H9 (cell line): Measurements from ENCODE around the gene SPEG. TPM values are rescaled to one million over a fixed set of nuclear protein-coding genes. Genes with fewer than 3 reads are reported as not detected.

Experiments
- DNase-seq: peaks from one replicate; pipeline ENCODE4 v3.0.0-alpha.2; 2017
- H2AFZ ChIP-seq: one replicate; pipeline ENCODE4 v1.6.1; 2013; ENCODE audit warnings: mild to moderate bottlenecking, low read length, control low read depth, moderate library complexity
- H2AK5ac ChIP-seq: 2 replicates; pipeline ENCODE4 v1.6.1; 2013; ENCODE audit warnings: low read length, control low read depth, mixed read lengths; ENCODE audit not compliant: insufficient read length
- H2BK120ac ChIP-seq: one replicate; pipeline ENCODE4 v1.6.1; 2013; ENCODE audit warnings: low read depth, mild to moderate bottlenecking, low read length, control low read depth, inconsistent platforms; ENCODE audit not compliant: poor library complexity, severe bottlenecking
- H2BK12ac ChIP-seq: 2 replicates; pipeline ENCODE4 v1.6.1; 2013; ENCODE audit warnings: low read length, control low read depth, mixed read lengths, low read depth; ENCODE audit not compliant: insufficient read length
- H2BK15ac ChIP-seq: 2 replicates; pipeline ENCODE4 v1.6.1; 2013; ENCODE audit warnings: low read depth, low read length, control low read depth
- H2BK20ac ChIP-seq: one replicate; pipeline ENCODE4 v1.6.1; 2013; ENCODE audit warnings: low read depth, mild to moderate bottlenecking, low read length, control low read depth, inconsistent platforms; ENCODE audit not compliant: poor library complexity, severe bottlenecking
- H2BK5ac ChIP-seq: 2 replicates; pipeline ENCODE4 v1.6.1; 2013; ENCODE audit warnings: low read length, control low read depth, mixed read lengths; ENCODE audit not compliant: insufficient read length
- H3K14ac ChIP-seq: 2 replicates; pipeline ENCODE4 v1.6.1; 2013; ENCODE audit warnings: low read length, control low read depth; ENCODE audit not compliant: insufficient read depth
- H3K18ac ChIP-seq: 2 replicates; pipeline ENCODE4 v1.6.1; 2013; ENCODE audit warnings: low read depth, mild to moderate bottlenecking, mixed read lengths, low read length, control low read depth; ENCODE audit not compliant: insufficient read length
- H3K23ac ChIP-seq: 2 replicates; pipeline ENCODE4 v1.6.1; 2013; ENCODE audit warnings: low read length, control low read depth, mixed read lengths, low read depth; ENCODE audit not compliant: insufficient read length
- H3K23me2 ChIP-seq: 2 replicates; pipeline ENCODE4 v1.6.1; 2013; ENCODE audit warnings: low read depth, mild to moderate bottlenecking, mixed read lengths, low read length, control low read depth; ENCODE audit not compliant: insufficient read length, poor library complexity, severe bottlenecking
- H3K27ac ChIP-seq: 2 replicates; pipeline ENCODE4 v1.5.1; 2013; ENCODE audit warnings: low read length, control low read depth, mixed read lengths, low read depth; ENCODE audit not compliant: insufficient read length
- H3K27me3 ChIP-seq: 2 replicates; pipeline ENCODE4 v1.6.1; 2013; ENCODE audit warnings: low read length, control low read depth, inconsistent platforms; ENCODE audit not compliant: insufficient read depth
- H3K4ac ChIP-seq: 2 replicates; pipeline ENCODE4 v1.6.1; 2013; ENCODE audit warnings: low read depth, mild to moderate bottlenecking, control low read depth, inconsistent platforms, low read length, moderate library complexity
- H3K4me1 ChIP-seq: 2 replicates; pipeline ENCODE4 v1.6.1; 2013; ENCODE audit warnings: low read length, control low read depth, inconsistent platforms; ENCODE audit not compliant: insufficient read depth
- H3K4me2 ChIP-seq: 2 replicates; pipeline ENCODE4 v1.6.1; 2013; ENCODE audit warnings: low read length, control low read depth, mixed read lengths; ENCODE audit not compliant: insufficient read length, insufficient read depth
- H3K56ac ChIP-seq: 2 replicates; pipeline ENCODE4 v1.6.1; 2013; ENCODE audit warnings: low read depth, mild to moderate bottlenecking, mixed read lengths, low read length, control low read depth; ENCODE audit not compliant: insufficient read length
- H3K79me1 ChIP-seq: 2 replicates; pipeline ENCODE4 v1.6.1; 2013; ENCODE audit warnings: low read depth, mild to moderate bottlenecking, moderate library complexity, low read length, control low read depth, inconsistent platforms; ENCODE audit not compliant: insufficient read depth, poor library complexity, severe bottlenecking
- H3K79me2 ChIP-seq: 2 replicates; pipeline ENCODE4 v1.6.1; 2013; ENCODE audit warnings: low read length, control low read depth, inconsistent platforms; ENCODE audit not compliant: insufficient read depth
- H3K9ac ChIP-seq: 2 replicates; pipeline ENCODE4 v1.6.1; 2013; ENCODE audit warnings: low read length, control low read depth, mixed read lengths; ENCODE audit not compliant: insufficient read length; ENCODE audit errors: extremely low read depth
- H3K9me3 ChIP-seq: one replicate; pipeline ENCODE4 v1.6.1; 2013; ENCODE audit warnings: low read depth, low read length, inconsistent platforms; ENCODE audit not compliant: control insufficient read depth
- H3T11ph ChIP-seq: one replicate; pipeline ENCODE4 v1.6.1; 2013; ENCODE audit warnings: mild to moderate bottlenecking, low read length, control low read depth, inconsistent platforms
- H4K20me1 ChIP-seq: one replicate; pipeline ENCODE4 v1.6.1; 2013; ENCODE audit not compliant: control insufficient read depth, insufficient read length, insufficient read depth
- H4K5ac ChIP-seq: 2 replicates; pipeline ENCODE4 v1.6.1; 2013; ENCODE audit warnings: low read depth, mild to moderate bottlenecking, mixed read lengths, low read length, control low read depth; ENCODE audit not compliant: insufficient read length
- H4K8ac ChIP-seq: replicated peaks from 2 replicates; pipeline ENCODE4 v1.6.1; 2013; ENCODE audit warnings: low read length, control low read depth, mixed read lengths, low read depth; ENCODE audit not compliant: insufficient read length
- H4K91ac ChIP-seq: 2 replicates; pipeline ENCODE4 v1.6.1; 2013; ENCODE audit warnings: low read depth, mild to moderate bottlenecking, moderate library complexity, mixed read lengths, low read length, control low read depth; ENCODE audit not compliant: insufficient read length
- H3K27ac Mint-ChIP-seq, 3 experiments: 2 replicates in 2 of 3; 3 replicates in 1 of 3; pipeline ENCODE4 v1.8.0; 2020 to 2021; ENCODE audit warnings: mixed read lengths in 3 of 3, mild to moderate bottlenecking in 1 of 3, moderate library complexity in 1 of 3
- H3K27me3 Mint-ChIP-seq: 2 replicates; pipeline ENCODE4 v1.8.0; 2021; ENCODE audit warnings: low read depth, mild to moderate bottlenecking, moderate library complexity, mixed read lengths
- H3K36me3 Mint-ChIP-seq, 3 experiments: 2 replicates in 2 of 3; 3 replicates in 1 of 3; pipeline ENCODE4 v1.8.0; 2020 to 2021; ENCODE audit warnings: low read depth in 3 of 3, mixed read lengths in 3 of 3; ENCODE audit not compliant: insufficient read depth in 1 of 3
- H3K4me1 Mint-ChIP-seq, 2 experiments: 2 replicates each; pipeline ENCODE4 v1.8.0; 2020; ENCODE audit warnings: mixed read lengths in 2 of 2
- H3K4me3 Mint-ChIP-seq, 2 experiments: 2 replicates in 1 of 2; 3 replicates in 1 of 2; pipeline ENCODE4 v1.8.0; 2020 to 2021; ENCODE audit warnings: mild to moderate bottlenecking in 2 of 2, mixed read lengths in 2 of 2, moderate library complexity in 1 of 2
- H3K9me3 Mint-ChIP-seq, 2 experiments: 2 replicates in 1 of 2; 3 replicates in 1 of 2; pipeline ENCODE4 v1.8.0; 2020; ENCODE audit warnings: mild to moderate bottlenecking in 2 of 2, mixed read lengths in 2 of 2, moderate library complexity in 1 of 2
- WGBS: extraction: QIAGEN DNeasy Blood & Tissue Kit; methylation state at CpG from one replicate; pipeline ENCODE4 v1.1.7; 2013; ENCODE audit warnings: missing lambda C conversion rate, low lambda C conversion rate, mixed read lengths; ENCODE audit not compliant: insufficient read length; ENCODE audit errors: extremely low coverage; 5-methylcytosine and 5-hydroxymethylcytosine counted together
- total RNA-seq: library from RNA; stranded (reverse); gene quantifications from 2 replicates; pipeline ENCODE4 v1.2.1, GENCODE V29; 2021
- TF ChIP-seq, protein P1 (sequence below): fragments of 200-600 bp; sonication (generic); conservative IDR thresholded peaks from 3 replicates; pipeline ENCODE4 v1.8.0; 2021; ENCODE audit warnings: antibody characterized with exemption, mild to moderate bottlenecking

SPEG gene
- total RNA-seq, 1 experiment from 2014 or later = 23.7 TPM

DNA sequence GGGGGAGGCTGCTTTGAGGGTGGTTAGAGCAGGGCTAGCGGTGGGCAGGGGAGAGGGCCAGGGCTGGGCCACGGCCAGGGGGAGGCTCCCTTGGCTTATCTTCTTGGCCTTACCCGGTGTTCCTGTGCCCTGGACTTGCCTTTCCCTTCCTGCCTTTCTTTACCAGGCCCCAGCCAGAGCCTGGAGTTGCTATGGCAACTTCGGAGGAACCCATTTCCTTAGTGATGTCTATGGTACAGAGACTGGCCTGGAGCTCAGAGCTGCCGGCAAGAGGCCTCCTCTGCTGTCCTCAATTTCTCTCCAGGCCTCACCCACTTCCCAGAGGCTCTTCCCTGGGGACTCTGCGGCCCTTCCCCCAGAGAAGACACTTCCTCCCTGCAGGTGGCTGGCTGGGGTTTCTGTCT is 11.5 kb downstream of the SPEG start:
- H2BK12ac ChIP-seq = no peak overlapping the region
- no peaks in the 10 kb centered on the region; the same call in 1 of the 2 replicates for H3K4me1 ChIP-seq
- no peak overlapping the region for H2BK20ac ChIP-seq
- H3K23me2 ChIP-seq = peaks cover 8% of the 10 kb centered on the region
- H3K4me2 ChIP-seq = no peak overlapping the region
- H4K91ac ChIP-seq = no peak overlapping the region
- peaks cover under 1% of the 10 kb centered on the region; the same call in 1 of the 2 replicates for H3K27me3 ChIP-seq
- no peak overlapping the region for H2BK15ac ChIP-seq
- no CpG with 5 or more reads among the region's 6 CpGs for WGBS
- TF ChIP-seq, protein P1, sequence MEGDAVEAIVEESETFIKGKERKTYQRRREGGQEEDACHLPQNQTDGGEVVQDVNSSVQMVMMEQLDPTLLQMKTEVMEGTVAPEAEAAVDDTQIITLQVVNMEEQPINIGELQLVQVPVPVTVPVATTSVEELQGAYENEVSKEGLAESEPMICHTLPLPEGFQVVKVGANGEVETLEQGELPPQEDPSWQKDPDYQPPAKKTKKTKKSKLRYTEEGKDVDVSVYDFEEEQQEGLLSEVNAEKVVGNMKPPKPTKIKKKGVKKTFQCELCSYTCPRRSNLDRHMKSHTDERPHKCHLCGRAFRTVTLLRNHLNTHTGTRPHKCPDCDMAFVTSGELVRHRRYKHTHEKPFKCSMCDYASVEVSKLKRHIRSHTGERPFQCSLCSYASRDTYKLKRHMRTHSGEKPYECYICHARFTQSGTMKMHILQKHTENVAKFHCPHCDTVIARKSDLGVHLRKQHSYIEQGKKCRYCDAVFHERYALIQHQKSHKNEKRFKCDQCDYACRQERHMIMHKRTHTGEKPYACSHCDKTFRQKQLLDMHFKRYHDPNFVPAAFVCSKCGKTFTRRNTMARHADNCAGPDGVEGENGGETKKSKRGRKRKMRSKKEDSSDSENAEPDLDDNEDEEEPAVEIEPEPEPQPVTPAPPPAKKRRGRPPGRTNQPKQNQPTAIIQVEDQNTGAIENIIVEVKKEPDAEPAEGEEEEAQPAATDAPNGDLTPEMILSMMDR = no peak
- no peak overlapping the region for H3K27ac ChIP-seq
- H3K14ac ChIP-seq = no peak overlapping the region
- Mint-ChIP-seq H3K9me3 (no peaks in the 10 kb centered on the region), H3K36me3 (peaks cover 5 to 12% (median 8%) of the 10 kb centered on the region in 3 experiments; a peak in 6 of 7 replicates), H3K27ac (no peak overlapping the region), H3K27me3 (peaks cover 59% of the 10 kb centered on the region), H3K4me1 (peaks cover 23 to 41% of the 10 kb centered on the region in 2 experiments), H3K4me3 (no peak overlapping the region)
- H2AFZ ChIP-seq = no peak overlapping the region
- H3T11ph ChIP-seq = no peak overlapping the region
- no peak overlapping the region for H4K5ac ChIP-seq
- no peaks in the 10 kb centered on the region for H3K79me1 ChIP-seq
- H3K79me2 ChIP-seq = no peaks in the 10 kb centered on the region
- no peak overlapping the region for H3K4ac ChIP-seq
- H3K18ac ChIP-seq = no peak overlapping the region
- H4K20me1 ChIP-seq = peaks cover 3% of the 10 kb centered on the region
- no peak overlapping the region for H2BK5ac ChIP-seq
- H3K9ac ChIP-seq = no peak overlapping the region
- no peak overlapping the region for H2BK120ac ChIP-seq
- no peak overlapping the region for H4K8ac ChIP-seq
- no peak overlapping the region for H3K23ac ChIP-seq
- DNase-seq = peak; percentile 69
- no peak overlapping the region for H3K56ac ChIP-seq
- H3K9me3 ChIP-seq = no peaks in the 10 kb centered on the region
- H2AK5ac ChIP-seq = no peak overlapping the region
